C4-2B (cell line): Measurements from ENCODE around the gene XPNPEP3.

ENCODE experiments used
- H3K27ac ChIP-seq: fragments of 450-650 bp; 2 replicates; pipeline ENCODE4 v1.5.1; 2017
- CTCF ChIP-seq: fragments of 450-650 bp; conservative IDR thresholded peaks from 2 replicates; pipeline ENCODE4 v1.5.1; 2017; ENCODE audit warnings: mild to moderate bottlenecking
- ZFX ChIP-seq: fragments of 450-650 bp; IDR thresholded peaks from 2 replicates; pipeline ENCODE4 v1.6.1; 2017

Gene XPNPEP3

GRCh38 chr22:40965936-40966725 lies 109.2 kb downstream of the XPNPEP3 start:
- no peak for TF ChIP-seq CTCF
- TF ChIP-seq ZFX = no peak
- H3K27ac ChIP-seq = no peak overlapping the region

GRCh38 chr22:40966726-40967085 lies 109.8 kb downstream of the XPNPEP3 start:
- no peak for TF ChIP-seq ZFX
- TF ChIP-seq CTCF = no peak
- H3K27ac ChIP-seq = no peak overlapping the region

- TF ChIP-seq ZFX (no peak), CTCF (no peak)
Measured at GRCh38 chr22:40967111-40967760, 110.3 kb downstream of the XPNPEP3 start.

GRCh38 chr22:40972587-40972986 lies 115.6 kb downstream of the XPNPEP3 start:
- TF ChIP-seq ZFX = no peak
- TF ChIP-seq CTCF = no peak
- H3K27ac ChIP-seq = no peak overlapping the region

More at GRCh38 chr22:40967111-40967760, 110.3 kb downstream of the XPNPEP3 start:
- H3K27ac ChIP-seq = no peak overlapping the region

- no peak overlapping the region for H3K27ac ChIP-seq
- TF ChIP-seq ZFX (no peak), CTCF (no peak)
Measured at GRCh38 chr22:40973144-40973543, 116.2 kb downstream of the XPNPEP3 start.

GRCh38 chr22:40975366-40975765 lies 118.4 kb downstream of the XPNPEP3 start:
- TF ChIP-seq ZFX (no peak), CTCF (no peak)
- no peak overlapping the region for H3K27ac ChIP-seq

GRCh38 chr22:40976866-40977700 lies 120.1 kb downstream of the XPNPEP3 start:
- no peak overlapping the region for H3K27ac ChIP-seq
- TF ChIP-seq ZFX (no peak), CTCF (no peak)
